GM21717 (cell line): ENCODE data around the gene DNAJB4.
"Not testable (repeated sequence)": the region's sequence is repeated elsewhere in the genome, so short reads cannot be mapped to it uniquely, and the experiment has no call there.

Experiments used
- ATAC-seq: cut with Tn5 transposase; IDR thresholded peaks from one replicate; pipeline ENCODE4 v1.9.1; 2021; ENCODE audit warnings: mild to moderate bottlenecking, moderate library complexity; ENCODE audit not compliant: unreplicated experiment

Gene DNAJB4

DNA sequence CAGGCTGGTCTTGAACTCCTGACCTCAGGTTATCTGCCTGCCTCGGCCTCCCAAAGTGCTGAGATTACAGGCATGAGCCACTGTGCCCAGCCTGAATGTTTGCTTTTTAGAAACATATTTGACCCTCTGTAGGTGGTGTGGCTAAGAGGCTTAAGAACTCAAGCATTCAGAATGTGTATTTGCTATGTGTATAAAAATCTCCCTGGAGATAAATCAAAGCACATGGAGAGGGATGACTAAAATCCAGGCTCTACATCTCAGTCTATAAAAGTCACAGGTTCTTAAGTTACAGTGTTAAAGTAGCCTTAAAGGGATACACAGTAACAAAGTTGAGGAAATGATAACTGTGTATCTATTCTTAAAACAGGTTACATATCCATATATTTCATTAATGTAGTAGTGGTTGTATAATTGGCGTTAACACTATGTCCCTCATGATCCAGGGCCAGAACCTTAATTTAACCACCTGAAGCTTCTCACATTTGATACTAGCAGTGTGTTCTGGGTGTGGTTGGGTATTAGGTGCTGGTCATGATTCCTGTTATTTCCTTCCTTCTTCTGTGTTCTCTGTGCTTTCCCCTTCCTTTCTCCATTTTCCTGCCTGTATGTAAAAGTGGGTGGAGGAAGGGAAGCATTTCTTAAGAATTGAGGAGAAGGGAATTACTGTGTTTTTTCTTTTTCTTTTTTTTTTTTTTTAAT is 57.2 kb downstream of the DNAJB4 start:
- ATAC-seq, result no peak

GRCh38 chr1:78064886-78065285 is 60.1 kb downstream of the DNAJB4 start:
- ATAC-seq, result not testable (repeated sequence)
